Neutrophil (primary cell): ENCODE data around the gene TK2.

ENCODE experiments used
- H3K27ac ChIP-seq: fragments of 200-600 bp; sonication (generic); 2 replicates; pipeline ENCODE4 v1.5.1; 2016; ENCODE audit warnings: mild to moderate bottlenecking, moderate library complexity
- H3K27me3 ChIP-seq: fragments of 200-600 bp; sonication (generic); 2 replicates; pipeline ENCODE4 v1.6.0; 2016; ENCODE audit warnings: mild to moderate bottlenecking
- H3K36me3 ChIP-seq: fragments of 200-600 bp; sonication (generic); 2 replicates; pipeline ENCODE4 v1.5.1; 2017
- H3K4me1 ChIP-seq, 2 experiments: fragments of 200-600 bp in 1 of 2; sonication (generic) in 1 of 2; 1 replicate in 1 of 2; 2 replicates in 1 of 2; pipeline versions ENCODE4 v1.5.1 to v1.6.1; 2013 to 2016; ENCODE audit warnings: low read depth in 1 of 2, low read length in 1 of 2, mild to moderate bottlenecking in 1 of 2, moderate library complexity in 1 of 2; ENCODE audit not compliant: control insufficient read depth in 1 of 2, insufficient read depth in 1 of 2
- H3K4me3 ChIP-seq, 2 experiments: fragments of 200-600 bp in 1 of 2; sonication (generic) in 1 of 2; 1 replicate in 1 of 2; 2 replicates in 1 of 2; pipeline ENCODE4 v1.5.1; 2013 to 2016; ENCODE audit warnings: low read depth in 1 of 2, low read length in 1 of 2, mild to moderate bottlenecking in 1 of 2, moderate library complexity in 1 of 2
- H3K9me3 ChIP-seq: fragments of 200-600 bp; sonication (generic); 2 replicates; pipeline ENCODE4 v1.5.1; 2016
- TF ChIP-seq, protein P1 (sequence below): fragments of 200-600 bp; sonication (generic); IDR thresholded peaks from 2 replicates; pipeline ENCODE4 v1.5.1; 2016; ENCODE audit warnings: antibody characterized with exemption

TK2 gene

DNA sequence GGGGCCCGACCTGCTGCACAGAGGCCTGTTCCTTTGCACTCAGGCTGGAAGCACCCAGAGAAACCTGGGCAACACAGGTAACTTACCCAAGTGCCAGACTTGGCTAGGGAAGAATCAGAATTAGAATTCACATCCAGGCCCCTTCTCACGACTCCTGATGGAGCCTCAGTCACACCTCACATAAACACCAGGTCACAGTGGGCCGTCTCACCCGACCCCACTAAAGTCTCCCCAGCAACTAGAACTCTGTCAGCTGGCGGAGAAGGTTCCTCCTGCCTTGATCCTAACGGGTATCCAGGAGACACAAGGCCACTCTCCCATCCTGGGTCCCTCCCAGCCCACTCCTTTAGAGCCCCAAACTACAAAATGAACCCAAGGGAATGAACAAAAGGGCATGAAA, 6.4 kb downstream of the TK2 start:
- H3K27me3 ChIP-seq = no peaks in the 10 kb centered on the region
- H3K36me3 ChIP-seq = no peaks in the 10 kb centered on the region
- H3K9me3 ChIP-seq = no peaks in the 10 kb centered on the region
- H3K27ac ChIP-seq = peak overlapping the region; percentile 64
- no peak overlapping the region for H3K4me3 ChIP-seq
- TF ChIP-seq, protein P1, sequence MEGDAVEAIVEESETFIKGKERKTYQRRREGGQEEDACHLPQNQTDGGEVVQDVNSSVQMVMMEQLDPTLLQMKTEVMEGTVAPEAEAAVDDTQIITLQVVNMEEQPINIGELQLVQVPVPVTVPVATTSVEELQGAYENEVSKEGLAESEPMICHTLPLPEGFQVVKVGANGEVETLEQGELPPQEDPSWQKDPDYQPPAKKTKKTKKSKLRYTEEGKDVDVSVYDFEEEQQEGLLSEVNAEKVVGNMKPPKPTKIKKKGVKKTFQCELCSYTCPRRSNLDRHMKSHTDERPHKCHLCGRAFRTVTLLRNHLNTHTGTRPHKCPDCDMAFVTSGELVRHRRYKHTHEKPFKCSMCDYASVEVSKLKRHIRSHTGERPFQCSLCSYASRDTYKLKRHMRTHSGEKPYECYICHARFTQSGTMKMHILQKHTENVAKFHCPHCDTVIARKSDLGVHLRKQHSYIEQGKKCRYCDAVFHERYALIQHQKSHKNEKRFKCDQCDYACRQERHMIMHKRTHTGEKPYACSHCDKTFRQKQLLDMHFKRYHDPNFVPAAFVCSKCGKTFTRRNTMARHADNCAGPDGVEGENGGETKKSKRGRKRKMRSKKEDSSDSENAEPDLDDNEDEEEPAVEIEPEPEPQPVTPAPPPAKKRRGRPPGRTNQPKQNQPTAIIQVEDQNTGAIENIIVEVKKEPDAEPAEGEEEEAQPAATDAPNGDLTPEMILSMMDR = no peak
- H3K4me1 ChIP-seq = peaks cover 43 to 52% of the 10 kb centered on the region in 2 experiments

DNA sequence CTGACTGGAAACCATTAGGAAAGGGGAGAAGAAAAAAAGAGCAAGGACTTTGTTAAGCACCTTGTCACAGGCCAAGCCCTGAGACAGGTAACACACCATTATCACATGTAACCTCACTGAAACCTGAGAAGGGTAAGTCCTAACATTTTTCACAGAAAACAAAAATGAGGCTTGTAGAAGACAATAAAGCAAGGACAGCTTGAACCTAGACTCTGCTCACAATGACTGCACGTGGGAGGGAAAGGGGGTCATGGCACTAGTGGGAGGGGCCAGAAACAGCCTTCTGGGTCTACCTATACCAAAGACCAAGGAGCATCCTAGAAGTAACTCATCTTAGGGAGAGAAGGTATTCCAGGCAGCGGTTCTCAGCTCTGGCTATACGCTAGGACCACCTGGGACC, 7.5 kb downstream of the TK2 start:
- Histone ChIP-seq H3K9me3 (no peaks in the 10 kb centered on the region), H3K4me1 (peaks cover 32 to 44% of the 10 kb centered on the region in 2 experiments), H3K4me3 (no peak overlapping the region), H3K36me3 (peaks cover 2% of the 10 kb centered on the region), H3K27ac (no peak overlapping the region), H3K27me3 (no peaks in the 10 kb centered on the region)
- TF ChIP-seq, protein P1 = no peak

DNA sequence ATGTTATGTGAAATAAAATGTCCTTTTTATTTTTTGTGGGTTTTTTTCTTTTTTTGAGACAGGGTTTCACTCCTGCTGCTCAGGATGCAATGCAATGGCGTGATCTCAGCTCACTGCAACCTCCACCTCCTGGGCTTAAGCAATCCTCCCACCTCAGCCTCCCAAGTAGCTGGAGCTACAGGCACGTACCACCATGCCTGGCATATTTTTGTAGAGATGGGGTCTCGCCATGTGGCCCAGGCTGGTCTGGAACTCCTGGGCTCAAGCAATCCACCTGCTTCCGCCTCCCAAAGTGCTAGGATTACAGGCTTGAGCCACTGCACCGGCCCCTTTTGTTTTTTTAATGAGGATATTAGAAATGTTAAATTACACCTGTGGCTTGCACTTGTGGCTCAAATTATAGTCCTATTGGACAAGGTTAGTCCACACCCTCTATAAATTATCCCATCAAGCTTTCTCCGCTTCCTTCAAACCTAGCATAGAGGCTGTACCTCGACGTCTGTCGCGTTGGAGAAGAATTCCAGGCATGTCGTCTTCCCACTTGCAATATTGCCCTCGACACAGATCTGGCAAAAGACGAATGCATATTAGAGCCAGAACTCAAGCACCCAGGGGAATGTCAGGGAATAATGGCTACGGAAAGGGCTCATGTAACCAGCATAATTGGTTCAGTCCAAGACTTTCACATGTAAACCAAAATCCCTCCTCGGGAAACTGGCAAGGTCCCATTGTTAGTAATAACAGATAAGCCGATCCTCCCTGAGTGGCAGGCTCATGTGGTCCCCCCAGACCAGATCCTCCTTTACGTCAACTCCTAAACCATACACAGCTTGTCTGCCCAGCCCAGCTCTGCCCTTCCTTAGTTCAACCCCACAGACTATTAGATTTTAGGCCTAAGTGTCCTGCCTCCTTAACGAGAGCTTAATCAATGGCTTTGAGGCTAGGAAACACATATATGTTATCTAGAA, 8.2 kb downstream of the TK2 start:
- H3K9me3 ChIP-seq = no peaks in the 10 kb centered on the region
- H3K27me3 ChIP-seq = no peaks in the 10 kb centered on the region
- H3K36me3 ChIP-seq = peaks cover 7% of the 10 kb centered on the region
- H3K4me1 ChIP-seq = peaks cover 31 to 37% of the 10 kb centered on the region in 2 experiments
- no peak overlapping the region for H3K4me3 ChIP-seq
- no peak overlapping the region for H3K27ac ChIP-seq
- TF ChIP-seq, protein P1 = no peak

DNA sequence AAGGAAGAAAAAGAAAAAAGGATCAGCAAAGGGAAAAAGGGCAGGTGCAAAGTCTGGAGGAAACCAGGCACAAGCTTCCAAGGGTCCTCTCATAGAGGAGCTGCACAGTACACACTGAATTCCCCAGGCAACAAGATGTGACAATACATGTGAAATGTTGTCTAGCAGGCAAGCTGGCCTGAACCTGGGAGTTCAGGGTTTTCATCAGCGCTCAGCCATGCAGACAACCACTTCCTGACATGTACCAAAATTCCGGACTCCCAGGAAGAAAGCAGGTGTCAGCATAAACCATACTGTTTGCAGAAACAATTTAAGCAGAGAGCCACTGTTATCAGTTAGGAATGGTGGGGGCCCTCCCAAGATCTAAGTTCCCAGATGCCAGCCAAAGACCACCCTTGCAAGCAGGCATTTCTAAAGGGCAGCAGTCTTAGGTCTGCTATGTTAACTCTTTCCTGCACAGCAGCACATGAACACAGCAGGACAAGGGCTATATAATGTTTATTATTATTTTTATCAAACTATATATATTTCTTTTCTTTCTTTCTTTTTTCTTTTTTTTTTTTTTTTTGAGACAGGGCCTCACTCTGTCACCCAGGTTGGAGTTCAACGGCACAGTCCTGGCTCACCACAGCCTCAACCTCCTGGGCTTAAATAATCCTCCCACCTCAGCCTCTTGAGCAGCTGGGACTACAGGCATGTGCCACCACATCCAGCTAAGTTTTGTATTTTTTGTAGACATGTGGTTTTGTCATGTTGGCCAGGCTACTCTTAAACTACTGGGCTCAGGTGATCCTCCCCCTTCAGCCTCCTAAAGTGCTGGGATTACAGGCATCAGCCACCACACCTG, 10.1 kb downstream of the TK2 start:
- Histone ChIP-seq H3K27me3 (no peaks in the 10 kb centered on the region), H3K36me3 (peaks cover 7% of the 10 kb centered on the region), H3K9me3 (no peaks in the 10 kb centered on the region), H3K4me1 (peaks cover 31 to 37% of the 10 kb centered on the region in 2 experiments), H3K4me3 (no peak overlapping the region), H3K27ac (peak overlapping the region; percentile 74)
- TF ChIP-seq, protein P1 = no peak

DNA sequence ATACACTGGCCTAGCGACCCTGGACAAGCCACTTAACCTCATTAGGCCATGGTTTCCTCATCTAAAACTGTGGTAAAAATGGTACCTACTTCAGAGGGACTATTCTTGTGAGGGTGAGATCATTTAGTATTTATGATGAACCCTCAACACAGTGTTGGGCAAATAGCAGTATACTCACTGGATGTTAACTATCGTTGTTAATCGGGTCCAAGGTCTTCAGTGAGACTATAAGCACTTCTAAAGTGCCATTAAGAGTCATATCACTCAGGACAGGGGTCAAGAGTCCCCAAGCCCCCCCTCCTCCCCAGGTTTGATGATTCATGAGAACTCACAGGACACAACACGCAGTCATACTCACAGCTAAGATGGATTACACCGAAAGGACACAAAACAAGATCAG, 11.0 kb downstream of the TK2 start:
- Histone ChIP-seq H3K27me3 (no peaks in the 10 kb centered on the region), H3K36me3 (peaks cover 7% of the 10 kb centered on the region), H3K4me1 (peaks cover 23 to 28% of the 10 kb centered on the region in 2 experiments), H3K9me3 (no peaks in the 10 kb centered on the region), H3K27ac (peak overlapping the region; percentile 74), H3K4me3 (no peak overlapping the region)
- TF ChIP-seq, protein P1 = no peak
